DMS114 treated with DMSO at 0.1 percent for 48 hours (cell line): ENCODE results near the gene MAP2.

Experiments used
- DNase-seq: peaks from one replicate; lab custom pipeline; 2025; ENCODE audit not compliant: unreplicated experiment; lab: John Stamatoyannopoulos, UW

Gene MAP2

DNA sequence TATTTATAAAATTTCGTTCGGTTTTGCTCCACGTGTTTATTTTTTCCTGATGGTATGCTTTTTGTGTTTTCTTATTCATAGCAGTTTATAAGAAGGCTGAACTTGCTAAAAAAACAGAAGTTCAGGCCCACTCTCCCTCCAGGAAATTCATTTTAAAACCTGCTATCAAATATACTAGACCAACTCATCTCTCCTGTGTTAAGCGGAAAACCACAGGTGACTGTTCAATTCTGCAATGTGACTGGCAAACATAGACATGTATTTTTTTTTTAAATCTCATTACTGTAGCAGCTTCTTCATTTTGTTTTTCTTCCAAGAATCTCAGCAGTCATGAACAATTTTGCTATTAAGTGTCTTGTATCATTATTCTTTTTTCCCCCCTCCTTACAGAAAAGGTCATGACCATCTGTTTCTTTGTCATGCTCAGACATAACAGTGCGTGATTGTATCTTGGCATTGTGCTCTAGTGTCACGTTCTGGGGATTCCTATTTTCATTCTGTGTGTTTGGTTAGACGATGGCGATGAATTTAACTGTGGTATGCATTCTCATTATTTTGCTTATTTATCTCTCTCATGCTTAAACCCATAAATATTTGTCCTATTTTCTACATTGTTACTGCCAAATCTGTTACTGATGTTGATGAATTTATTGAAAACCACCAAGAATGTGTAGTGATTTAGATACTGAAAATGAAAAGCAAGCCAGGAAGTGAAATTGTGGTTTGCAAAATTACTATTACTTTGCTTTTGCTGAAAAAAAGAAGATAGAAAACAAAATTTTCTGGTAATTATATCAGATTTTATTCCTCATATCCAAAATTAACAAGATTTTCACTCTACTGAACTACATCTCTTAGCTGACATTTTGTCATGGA lies 273.2 kb downstream of the MAP2 start:
- DNase-seq, result no peak

GRCh38 chr2:209702775-209703174 lies 278.9 kb downstream of the MAP2 start:
- no peak for DNase-seq

DNA sequence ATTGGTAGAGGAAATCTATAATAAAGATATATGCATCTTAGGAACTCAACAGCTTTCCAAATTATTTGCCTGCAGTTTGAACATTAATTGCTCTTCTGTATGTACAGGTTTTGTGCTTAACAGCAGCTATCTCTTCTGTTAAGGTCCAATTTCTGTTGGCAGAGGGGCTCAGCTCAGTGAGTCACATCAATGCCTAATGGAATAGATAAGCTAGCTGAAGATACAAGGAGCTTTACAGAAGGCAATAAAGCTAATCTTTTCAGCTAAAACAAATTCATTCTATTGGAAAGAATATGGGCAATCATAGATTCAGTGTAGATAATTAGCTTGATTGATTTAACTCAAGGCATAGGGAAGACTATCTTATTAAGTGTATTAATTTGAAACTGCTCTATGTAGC lies 289.4 kb downstream of the MAP2 start:
- DNase-seq, result no peak

DNA sequence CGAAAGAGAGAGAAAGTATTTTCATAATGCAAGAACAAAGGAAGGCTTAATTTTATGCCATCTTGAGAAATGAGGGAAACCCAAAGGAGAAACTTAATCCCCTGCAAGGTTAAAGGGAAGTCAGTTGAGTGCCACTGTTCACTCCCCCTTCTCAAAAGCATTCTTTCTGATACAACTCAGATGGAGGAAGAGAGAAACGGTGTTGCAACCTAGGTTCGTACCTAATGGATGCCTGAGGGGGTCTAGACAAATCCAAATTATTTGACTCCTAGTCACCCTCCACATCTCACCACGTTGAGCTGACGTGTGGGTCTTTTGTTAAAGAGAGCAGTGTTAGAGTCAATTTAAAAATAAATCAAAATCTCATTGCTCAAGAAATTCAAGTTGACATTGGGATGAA lies 295.2 kb downstream of the MAP2 start:
- no peak for DNase-seq

DNA sequence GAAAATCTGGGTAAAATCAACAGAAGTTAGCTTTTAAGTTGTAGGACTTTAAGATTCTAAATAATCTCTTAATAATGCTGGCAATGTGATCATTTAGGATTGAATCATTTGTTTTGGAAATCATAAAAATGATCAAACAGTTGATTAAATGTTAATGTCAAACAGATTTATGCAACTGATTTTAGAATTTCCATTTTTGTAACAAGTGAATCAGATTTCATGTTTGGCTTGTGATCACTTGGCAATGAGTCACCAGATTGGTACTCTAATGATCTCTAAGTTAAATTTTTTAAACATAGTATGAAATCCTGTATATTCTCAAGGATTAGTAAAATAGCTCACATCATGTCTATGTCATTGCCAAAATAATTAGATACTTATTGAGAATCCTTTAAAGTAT lies 297.6 kb downstream of the MAP2 start:
- no peak for DNase-seq

DNA sequence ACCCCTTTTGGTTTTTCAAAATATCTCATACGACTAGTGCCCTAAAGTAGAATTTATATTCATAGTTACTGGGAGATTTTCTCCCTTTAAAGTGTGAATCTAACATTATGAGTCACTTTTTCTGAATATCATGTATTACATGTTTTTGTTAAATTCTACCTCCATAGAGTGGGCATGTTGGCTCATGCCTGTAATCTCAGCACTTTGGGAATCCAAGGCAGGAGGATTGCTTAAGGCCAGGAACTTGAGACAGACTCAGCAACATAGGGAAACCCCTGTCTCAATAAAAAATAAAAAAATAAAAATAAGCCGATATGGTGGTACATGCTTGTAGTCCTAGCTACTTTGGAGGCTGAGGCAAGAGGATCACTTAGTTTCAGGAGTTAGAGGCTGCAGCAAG lies 302.5 kb downstream of the MAP2 start:
- no peak for DNase-seq

- DNase-seq, result no peak
These were observed 303.2 kb downstream of the MAP2 start for GRCh38 chr2:209727077-209727476.

DNA sequence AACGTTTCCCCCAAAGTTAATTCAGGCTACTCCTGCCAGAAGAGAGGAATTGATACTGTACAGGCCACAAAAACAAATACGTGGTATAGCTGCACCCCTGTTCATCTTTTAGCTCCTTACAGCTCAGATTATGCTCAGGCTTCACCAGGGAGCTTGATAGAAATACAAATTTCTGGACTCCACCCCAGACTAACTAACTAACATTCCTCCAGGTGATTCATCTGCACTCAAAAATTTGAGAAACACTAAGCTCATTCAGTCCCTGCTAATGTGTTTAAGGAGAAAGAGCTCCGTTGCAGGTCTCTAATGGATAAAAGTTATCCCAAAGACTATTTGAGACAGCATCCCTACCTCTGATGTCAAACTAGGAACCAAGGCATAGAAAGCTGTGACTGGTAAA lies 311.0 kb downstream of the MAP2 start:
- no peak for DNase-seq

DNA sequence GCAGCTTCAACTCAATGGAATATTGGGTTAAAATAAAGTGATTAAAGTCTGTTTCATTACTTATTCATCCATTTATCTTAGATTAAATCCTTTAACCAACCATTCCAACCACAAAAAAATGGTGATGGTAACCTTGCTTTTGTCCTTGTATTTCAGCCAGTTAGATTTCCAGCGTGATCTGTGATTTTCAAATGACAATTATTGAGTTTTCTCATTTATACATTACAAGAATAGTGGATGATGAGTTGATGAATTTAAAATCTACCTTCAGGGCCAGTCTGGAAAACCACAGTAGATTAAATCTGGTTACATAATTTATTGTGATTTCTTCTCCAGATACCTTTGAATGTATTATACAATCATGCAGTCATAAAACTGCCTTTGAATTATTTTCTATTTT lies 318.1 kb downstream of the MAP2 start:
- DNase-seq, result no peak

GRCh38 chr2:209753020-209753419 lies 329.2 kb downstream of the MAP2 start:
- no peak for DNase-seq

- DNase-seq, result no peak
These were observed 333.3 kb downstream of the MAP2 start for GRCh38 chr2:209757163-209757562.

DNA sequence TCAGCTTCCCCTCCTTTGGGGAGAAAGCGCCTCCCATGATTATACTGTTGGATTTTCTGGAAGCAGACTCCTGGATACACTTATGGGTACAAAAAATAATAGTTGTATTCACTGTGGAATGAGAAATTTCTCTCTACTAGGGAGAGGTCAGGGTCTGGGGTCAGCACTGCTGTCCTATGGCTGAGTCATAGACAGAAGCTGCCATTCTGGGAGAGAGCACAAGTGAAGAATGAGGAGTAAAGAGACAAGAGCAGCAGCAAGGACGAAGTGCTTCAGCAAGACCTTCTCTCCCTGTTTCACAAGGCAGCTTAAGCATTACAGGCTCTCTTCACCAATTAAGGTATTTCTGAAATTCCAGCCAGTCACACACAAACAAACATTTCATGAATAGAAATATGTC lies 337.7 kb downstream of the MAP2 start:
- DNase-seq, result no peak

- no peak for DNase-seq
These were observed 338.7 kb downstream of the MAP2 start for GRCh38 chr2:209762563-209762962.

- no peak for DNase-seq
These were observed 339.3 kb downstream of the MAP2 start for GRCh38 chr2:209763106-209763505.

DNA sequence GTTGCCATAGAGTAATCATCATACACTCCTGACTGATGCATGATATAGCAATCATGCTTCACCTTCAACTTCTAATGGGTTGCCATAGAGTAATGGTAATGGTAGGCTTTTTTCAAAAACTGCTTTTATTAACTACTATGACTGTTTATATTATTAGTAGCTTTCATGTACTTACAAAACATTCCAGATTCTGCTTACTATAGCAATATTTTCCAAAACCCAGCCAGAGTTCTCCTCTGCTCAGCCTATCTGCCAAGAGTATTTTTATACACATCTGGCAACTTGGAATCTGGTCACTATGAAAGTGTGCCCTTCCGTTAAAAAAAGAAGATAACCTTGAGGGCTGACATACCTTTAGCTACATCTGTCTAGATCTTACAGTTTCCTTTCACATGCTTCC lies 342.8 kb downstream of the MAP2 start:
- no peak for DNase-seq

DNA sequence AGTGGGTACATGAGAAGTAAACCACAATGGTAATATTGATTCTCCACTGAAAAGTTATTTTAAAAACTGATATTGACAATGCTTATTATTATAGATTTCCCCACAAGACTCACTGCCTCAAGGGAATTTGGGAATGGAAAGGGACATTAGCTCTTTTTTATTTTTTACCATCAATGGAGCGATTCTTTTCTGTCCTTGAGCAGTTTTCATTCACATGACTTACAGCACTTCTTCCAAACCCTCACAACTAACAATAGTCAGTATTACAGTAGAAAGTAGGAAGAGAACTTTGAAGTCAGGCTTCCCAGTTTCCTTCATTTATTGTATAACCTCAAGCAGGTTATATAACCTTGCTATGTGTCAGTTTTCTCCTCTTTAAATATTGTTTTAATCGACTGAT lies 343.5 kb downstream of the MAP2 start:
- no peak for DNase-seq

GRCh38 chr2:209768557-209768956 lies 344.7 kb downstream of the MAP2 start:
- no peak for DNase-seq

GRCh38 chr2:209771474-209772289 lies 347.8 kb downstream of the MAP2 start, which contains the start of gene UNC80:
UNC80 (plus strand) TSS chr2:209771832; CDS start chr2:209772073, 241 bp downstream.
- DNase-seq, result no peak

GRCh38 chr2:209772290-209772685 lies 348.4 kb downstream of the MAP2 start:
- no peak for DNase-seq

- no peak for DNase-seq
These were observed 349.5 kb downstream of the MAP2 start for GRCh38 chr2:209773377-209773776.
